NCI-H446 treated with DMSO at 0.1 percent for 48 hours (cell line): ENCODE data around the gene BMPR1B.

Source experiments
- DNase-seq: peaks from one replicate; lab custom pipeline; 2025; lab: John Stamatoyannopoulos, UW

Gene BMPR1B

GRCh38 chr4:94912606-94913005 lies 154.9 kb downstream of the BMPR1B start:
- no peak for DNase-seq

GRCh38 chr4:94913316-94913715 lies 155.6 kb downstream of the BMPR1B start:
- DNase-seq = no peak

- no peak for DNase-seq
These were observed 159.4 kb downstream of the BMPR1B start for GRCh38 chr4:94917146-94917545.

GRCh38 chr4:94918543-94918942 lies 160.8 kb downstream of the BMPR1B start:
- DNase-seq = no peak

GRCh38 chr4:94920369-94920768 lies 162.6 kb downstream of the BMPR1B start:
- DNase-seq = no peak

- no peak for DNase-seq
These were observed 166.8 kb downstream of the BMPR1B start for GRCh38 chr4:94924566-94924965.

- no peak for DNase-seq
These were observed 168.1 kb downstream of the BMPR1B start for GRCh38 chr4:94925764-94926347.

- no peak for DNase-seq
These were observed 169.2 kb downstream of the BMPR1B start for GRCh38 chr4:94926936-94927335.

- no peak for DNase-seq
These were observed 169.9 kb downstream of the BMPR1B start for GRCh38 chr4:94927696-94928095.

GRCh38 chr4:94929696-94930095 lies 171.9 kb downstream of the BMPR1B start:
- no peak for DNase-seq

- no peak for DNase-seq
These were observed 173.9 kb downstream of the BMPR1B start for GRCh38 chr4:94931626-94932025.

GRCh38 chr4:94932366-94932765 lies 174.6 kb downstream of the BMPR1B start:
- DNase-seq = no peak

- DNase-seq = no peak
These were observed 176.0 kb downstream of the BMPR1B start for GRCh38 chr4:94933799-94934198.

- DNase-seq = no peak
These were observed 176.4 kb downstream of the BMPR1B start for GRCh38 chr4:94934201-94934600.

- DNase-seq = no peak
These were observed 177.1 kb downstream of the BMPR1B start for GRCh38 chr4:94934864-94935263.

GRCh38 chr4:94936854-94937253 lies 179.1 kb downstream of the BMPR1B start:
- DNase-seq = no peak

GRCh38 chr4:94939791-94940519 lies 182.2 kb downstream of the BMPR1B start:
- DNase-seq = no peak

GRCh38 chr4:94940520-94940908 lies 182.8 kb downstream of the BMPR1B start:
- no peak for DNase-seq

GRCh38 chr4:94941706-94942105 lies 184.0 kb downstream of the BMPR1B start:
- DNase-seq = no peak

- no peak for DNase-seq
These were observed 187.0 kb downstream of the BMPR1B start for GRCh38 chr4:94944726-94945125.

GRCh38 chr4:94947681-94948108 lies 189.9 kb downstream of the BMPR1B start:
- DNase-seq = no peak

- DNase-seq = no peak
These were observed 196.5 kb downstream of the BMPR1B start for GRCh38 chr4:94954251-94954650.

GRCh38 chr4:94957030-94957429 lies 199.3 kb downstream of the BMPR1B start:
- DNase-seq = no peak

- DNase-seq = no peak
These were observed 201.6 kb downstream of the BMPR1B start for GRCh38 chr4:94959307-94959706.
